Esophagus muscularis mucosa (tissue), 3 donors: ENCODE results near the gene GPC5.

ENCODE experiments used
- POLR2A ChIP-seq: fragments of 450-650 bp; IDR thresholded peaks from one replicate; pipeline ENCODE4 v1.6.1; 2017; ENCODE audit warnings: antibody characterized with exemption, moderate library complexity, mild to moderate bottlenecking, low read depth
- TF ChIP-seq, protein P1 (sequence below), 3 experiments: fragments of 200-600 bp in 2 of 3; fragments of 450-650 bp in 1 of 3; sonication (generic) in 2 of 3; IDR thresholded peaks; one replicate each; pipeline ENCODE4 v1.5.1; 2017 to 2019; ENCODE audit warnings: antibody characterized with exemption in 3 of 3, mild to moderate bottlenecking in 2 of 3, moderate library complexity in 1 of 3

GRCh38 chr13:92721620-92722019, 1323.2 kb downstream of the GPC5 start:
- TF ChIP-seq, protein P1, sequence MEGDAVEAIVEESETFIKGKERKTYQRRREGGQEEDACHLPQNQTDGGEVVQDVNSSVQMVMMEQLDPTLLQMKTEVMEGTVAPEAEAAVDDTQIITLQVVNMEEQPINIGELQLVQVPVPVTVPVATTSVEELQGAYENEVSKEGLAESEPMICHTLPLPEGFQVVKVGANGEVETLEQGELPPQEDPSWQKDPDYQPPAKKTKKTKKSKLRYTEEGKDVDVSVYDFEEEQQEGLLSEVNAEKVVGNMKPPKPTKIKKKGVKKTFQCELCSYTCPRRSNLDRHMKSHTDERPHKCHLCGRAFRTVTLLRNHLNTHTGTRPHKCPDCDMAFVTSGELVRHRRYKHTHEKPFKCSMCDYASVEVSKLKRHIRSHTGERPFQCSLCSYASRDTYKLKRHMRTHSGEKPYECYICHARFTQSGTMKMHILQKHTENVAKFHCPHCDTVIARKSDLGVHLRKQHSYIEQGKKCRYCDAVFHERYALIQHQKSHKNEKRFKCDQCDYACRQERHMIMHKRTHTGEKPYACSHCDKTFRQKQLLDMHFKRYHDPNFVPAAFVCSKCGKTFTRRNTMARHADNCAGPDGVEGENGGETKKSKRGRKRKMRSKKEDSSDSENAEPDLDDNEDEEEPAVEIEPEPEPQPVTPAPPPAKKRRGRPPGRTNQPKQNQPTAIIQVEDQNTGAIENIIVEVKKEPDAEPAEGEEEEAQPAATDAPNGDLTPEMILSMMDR (IDR thresholded peaks at IDR 0.05): no peak
- TF ChIP-seq POLR2A: no peak
